ENCODE results near the gene C2orf42.
A peak's percentile ranks its signal among the peaks of the same experiment; 100 is the strongest.

C2orf42 gene

DNA sequence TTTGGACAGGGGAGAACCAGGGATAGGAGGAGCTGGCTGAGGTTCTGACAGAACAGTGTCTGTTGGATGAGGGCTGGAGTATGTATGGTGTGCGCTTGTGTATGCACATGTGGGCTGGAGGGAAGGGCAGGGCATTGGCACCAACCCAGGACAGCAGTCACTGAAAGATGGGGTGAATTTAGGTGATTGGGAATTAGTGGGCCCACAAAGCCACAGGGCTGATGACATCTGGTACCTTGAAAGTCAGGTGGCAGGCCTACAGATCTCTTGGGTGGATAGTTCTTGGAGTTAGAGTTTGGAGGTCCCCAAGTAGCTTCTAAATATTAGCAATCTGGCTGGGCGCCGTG is 45.7 kb downstream of the C2orf42 start:
- Histone ChIP-seq H3K79me2 (ENCODE audit: insufficient read depth, low read depth) (no peaks in the 10 kb centered on the region), H3K27me3 (ENCODE audit: insufficient read depth, low read depth) (no peaks in the 10 kb centered on the region), H3K4me1 (ENCODE audit: low read depth, poor library complexity, severe bottlenecking) (peaks cover 54% of the 10 kb centered on the region), H3K4me2 (no peak overlapping the region; the same call in 1 of the 2 replicates), H3K4me3 (IDR thresholded peaks at IDR 0.05; ENCODE audit: insufficient read depth, low read depth, low read length) (no peak overlapping the region), H3K27ac (no peak overlapping the region), H3K9ac (no peak overlapping the region), H2AFZ (ENCODE audit: low read depth) (no peak overlapping the region; the same call in 1 of the 2 replicates), H3K36me3 (ENCODE audit: insufficient read depth) (no peaks in the 10 kb centered on the region), H4K20me1 (ENCODE audit: insufficient read depth) (no peaks in the 10 kb centered on the region)
- TF ChIP-seq, protein P1, sequence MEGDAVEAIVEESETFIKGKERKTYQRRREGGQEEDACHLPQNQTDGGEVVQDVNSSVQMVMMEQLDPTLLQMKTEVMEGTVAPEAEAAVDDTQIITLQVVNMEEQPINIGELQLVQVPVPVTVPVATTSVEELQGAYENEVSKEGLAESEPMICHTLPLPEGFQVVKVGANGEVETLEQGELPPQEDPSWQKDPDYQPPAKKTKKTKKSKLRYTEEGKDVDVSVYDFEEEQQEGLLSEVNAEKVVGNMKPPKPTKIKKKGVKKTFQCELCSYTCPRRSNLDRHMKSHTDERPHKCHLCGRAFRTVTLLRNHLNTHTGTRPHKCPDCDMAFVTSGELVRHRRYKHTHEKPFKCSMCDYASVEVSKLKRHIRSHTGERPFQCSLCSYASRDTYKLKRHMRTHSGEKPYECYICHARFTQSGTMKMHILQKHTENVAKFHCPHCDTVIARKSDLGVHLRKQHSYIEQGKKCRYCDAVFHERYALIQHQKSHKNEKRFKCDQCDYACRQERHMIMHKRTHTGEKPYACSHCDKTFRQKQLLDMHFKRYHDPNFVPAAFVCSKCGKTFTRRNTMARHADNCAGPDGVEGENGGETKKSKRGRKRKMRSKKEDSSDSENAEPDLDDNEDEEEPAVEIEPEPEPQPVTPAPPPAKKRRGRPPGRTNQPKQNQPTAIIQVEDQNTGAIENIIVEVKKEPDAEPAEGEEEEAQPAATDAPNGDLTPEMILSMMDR (conservative IDR thresholded peaks at IDR 0.05; ENCODE audit: low read depth, low read length), result no peak

GRCh38 chr2:70144443-70145143 is 46.2 kb downstream of the C2orf42 start:
- peak overlapping the region; percentile 83; the same call in 1 of the 2 replicates for H3K27ac ChIP-seq
- H3K27me3 ChIP-seq (ENCODE audit: insufficient read depth, low read depth), result no peaks in the 10 kb centered on the region
- H3K4me2 ChIP-seq, result no peak overlapping the region; the same call in 1 of the 2 replicates
- H3K4me3 ChIP-seq (IDR thresholded peaks at IDR 0.05; ENCODE audit: insufficient read depth, low read depth, low read length), result no peak overlapping the region
- no peak overlapping the region for H3K9ac ChIP-seq
- no peaks in the 10 kb centered on the region for H3K79me2 ChIP-seq (ENCODE audit: insufficient read depth, low read depth)
- peaks cover 54% of the 10 kb centered on the region for H3K4me1 ChIP-seq (ENCODE audit: low read depth, poor library complexity, severe bottlenecking)
- TF ChIP-seq, protein P1 (conservative IDR thresholded peaks at IDR 0.05; ENCODE audit: low read depth, low read length), result no peak
- no peak overlapping the region; the same call in 1 of the 2 replicates for H2AFZ ChIP-seq (ENCODE audit: low read depth)
- H3K36me3 ChIP-seq (ENCODE audit: insufficient read depth), result no peaks in the 10 kb centered on the region
- H4K20me1 ChIP-seq (ENCODE audit: insufficient read depth), result no peaks in the 10 kb centered on the region

DNA sequence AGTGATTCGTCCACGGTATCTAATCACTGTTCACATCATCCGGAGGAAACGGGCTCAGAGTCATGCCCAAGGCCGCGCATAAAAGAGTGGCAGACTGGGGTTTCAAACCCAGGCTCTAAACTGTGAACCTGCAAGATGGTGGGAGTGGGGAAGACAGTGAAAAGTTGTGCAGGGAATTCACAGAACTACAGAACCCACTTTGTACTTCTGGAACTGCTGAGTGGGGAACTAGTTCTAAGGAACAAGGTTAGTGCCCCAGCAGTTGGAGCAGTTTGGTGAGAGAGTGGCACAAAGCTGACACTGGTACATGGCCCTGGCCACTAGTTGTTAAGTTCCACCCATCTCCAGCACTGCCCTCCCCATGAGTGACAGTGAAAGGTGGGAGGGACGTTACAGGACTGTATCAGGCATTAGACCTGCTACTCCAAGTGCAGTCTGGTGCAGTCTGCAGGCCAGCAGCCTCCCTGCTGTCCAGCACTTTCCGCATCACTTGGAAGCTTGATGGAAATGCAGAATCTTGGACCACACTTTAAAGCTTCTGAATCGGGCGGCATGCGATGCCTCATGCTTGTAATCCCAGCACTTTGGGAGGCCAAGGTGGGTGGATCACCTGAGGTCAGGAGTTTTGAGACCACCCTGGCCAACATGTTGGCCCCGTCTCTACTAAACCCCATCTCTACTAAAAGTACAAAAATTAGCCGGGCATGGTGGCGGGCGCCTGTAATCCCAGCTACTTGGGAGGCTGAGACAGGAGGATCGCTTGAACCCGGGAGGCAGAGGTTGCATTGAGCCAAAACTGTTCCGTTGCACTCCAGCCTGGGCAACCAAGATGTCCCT is 47.3 kb downstream of the C2orf42 start:
- H3K27ac ChIP-seq, result peak overlapping the region; percentile 83
- H3K4me1 ChIP-seq (ENCODE audit: low read depth, poor library complexity, severe bottlenecking), result peaks cover 54% of the 10 kb centered on the region
- peak overlapping the region; percentile 77 for H3K9ac ChIP-seq
- peak overlapping the region; percentile 40 for H3K4me3 ChIP-seq (IDR thresholded peaks at IDR 0.05; ENCODE audit: insufficient read depth, low read depth, low read length)
- H3K79me2 ChIP-seq (ENCODE audit: insufficient read depth, low read depth), result no peaks in the 10 kb centered on the region
- H2AFZ ChIP-seq (ENCODE audit: low read depth), result peak overlapping the region; percentile 21
- no peaks in the 10 kb centered on the region for H4K20me1 ChIP-seq (ENCODE audit: insufficient read depth)
- H3K36me3 ChIP-seq (ENCODE audit: insufficient read depth), result no peaks in the 10 kb centered on the region
- peak overlapping the region; percentile 80 for H3K4me2 ChIP-seq
- TF ChIP-seq, protein P1 (conservative IDR thresholded peaks at IDR 0.05; ENCODE audit: low read depth, low read length), result no peak
- H3K27me3 ChIP-seq (ENCODE audit: insufficient read depth, low read depth), result no peaks in the 10 kb centered on the region

- no peaks in the 10 kb centered on the region for H3K27me3 ChIP-seq (ENCODE audit: insufficient read depth, low read depth)
- peak overlapping the region; percentile 80 for H3K4me2 ChIP-seq
- TF ChIP-seq, protein P1 (conservative IDR thresholded peaks at IDR 0.05; ENCODE audit: low read depth, low read length), result peak; percentile 76
- peak overlapping the region; percentile 40 for H3K4me3 ChIP-seq (IDR thresholded peaks at IDR 0.05; ENCODE audit: insufficient read depth, low read depth, low read length)
- H3K79me2 ChIP-seq (ENCODE audit: insufficient read depth, low read depth), result no peaks in the 10 kb centered on the region
- no peaks in the 10 kb centered on the region for H4K20me1 ChIP-seq (ENCODE audit: insufficient read depth)
- H3K27ac ChIP-seq, result peak overlapping the region; percentile 91
- peak overlapping the region; percentile 21 for H2AFZ ChIP-seq (ENCODE audit: low read depth)
- peak overlapping the region; percentile 92 for H3K9ac ChIP-seq
- H3K36me3 ChIP-seq (ENCODE audit: insufficient read depth), result no peaks in the 10 kb centered on the region
- H3K4me1 ChIP-seq (ENCODE audit: low read depth, poor library complexity, severe bottlenecking), result peaks cover 54% of the 10 kb centered on the region
These were observed 48.1 kb downstream of the C2orf42 start for GRCh38 chr2:70142590-70143313.

All from KMS-11 (cell line).